GM18526 (cell line): ENCODE data around the gene CDH13.

Source experiments
- POLR2A ChIP-seq: IDR thresholded peaks from 3 replicates; pipeline ENCODE4 v1.6.1; 2011; ENCODE audit not compliant: insufficient read length; ENCODE audit errors: extremely low read depth

Gene CDH13

DNA sequence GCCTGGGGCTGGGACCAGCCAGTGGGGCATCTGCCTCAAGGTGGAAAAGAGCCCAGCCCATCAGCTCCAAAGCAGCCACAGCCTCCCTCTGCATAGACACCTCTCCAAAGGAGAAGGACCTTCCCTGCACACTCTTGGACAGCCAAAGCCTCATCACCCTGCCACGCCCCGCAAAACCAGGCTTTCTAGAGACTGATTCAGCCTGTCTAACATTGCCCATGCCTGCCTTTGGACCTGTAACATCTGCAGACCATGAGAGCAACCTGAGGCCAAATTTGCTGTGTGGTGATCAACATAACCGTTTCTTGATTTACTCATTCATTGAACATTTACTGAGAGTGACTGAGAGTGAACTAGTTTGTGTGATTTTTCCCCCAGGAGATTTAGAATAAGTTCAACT, 961.3 kb downstream of the CDH13 start:
- TF ChIP-seq POLR2A: no peak

DNA sequence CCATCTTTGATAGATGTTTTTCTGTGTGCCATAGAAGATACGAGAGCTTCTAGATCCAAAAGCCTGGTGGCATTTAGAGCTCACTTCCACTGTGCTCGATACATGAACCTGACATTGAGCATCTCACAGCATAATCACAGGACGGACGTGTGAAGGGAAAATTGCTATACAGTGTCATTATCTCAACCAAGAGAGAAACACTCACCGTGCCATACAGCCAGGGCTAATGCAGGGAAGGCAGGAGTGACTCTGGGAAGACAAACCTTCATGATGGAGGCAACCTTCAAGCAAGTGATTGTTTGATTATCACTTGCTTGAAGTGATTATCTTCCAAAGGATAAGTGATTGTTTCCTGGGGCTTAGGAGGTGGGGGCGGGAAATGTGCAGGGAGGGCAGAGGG, 962.8 kb downstream of the CDH13 start:
- TF ChIP-seq POLR2A: no peak

DNA sequence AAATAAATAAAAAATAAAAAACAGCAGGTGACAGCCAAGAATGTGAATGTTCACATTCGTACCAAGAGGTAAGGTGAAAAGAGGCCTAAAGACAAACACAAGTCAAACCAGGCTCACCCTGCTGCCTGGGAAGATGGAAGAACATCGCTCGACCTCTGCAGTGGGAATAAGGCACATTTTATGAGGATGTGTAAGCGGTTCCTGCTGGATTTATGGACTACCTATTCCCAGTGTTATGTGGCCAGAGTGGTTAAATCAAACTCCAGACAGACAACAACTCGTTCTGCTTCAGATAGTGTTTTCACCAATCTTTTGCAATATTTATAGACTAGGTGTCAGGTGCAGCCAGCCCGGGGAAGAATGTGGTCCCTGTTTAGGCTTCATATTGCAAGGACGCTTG, 966.0 kb downstream of the CDH13 start:
- TF ChIP-seq POLR2A: no peak

DNA sequence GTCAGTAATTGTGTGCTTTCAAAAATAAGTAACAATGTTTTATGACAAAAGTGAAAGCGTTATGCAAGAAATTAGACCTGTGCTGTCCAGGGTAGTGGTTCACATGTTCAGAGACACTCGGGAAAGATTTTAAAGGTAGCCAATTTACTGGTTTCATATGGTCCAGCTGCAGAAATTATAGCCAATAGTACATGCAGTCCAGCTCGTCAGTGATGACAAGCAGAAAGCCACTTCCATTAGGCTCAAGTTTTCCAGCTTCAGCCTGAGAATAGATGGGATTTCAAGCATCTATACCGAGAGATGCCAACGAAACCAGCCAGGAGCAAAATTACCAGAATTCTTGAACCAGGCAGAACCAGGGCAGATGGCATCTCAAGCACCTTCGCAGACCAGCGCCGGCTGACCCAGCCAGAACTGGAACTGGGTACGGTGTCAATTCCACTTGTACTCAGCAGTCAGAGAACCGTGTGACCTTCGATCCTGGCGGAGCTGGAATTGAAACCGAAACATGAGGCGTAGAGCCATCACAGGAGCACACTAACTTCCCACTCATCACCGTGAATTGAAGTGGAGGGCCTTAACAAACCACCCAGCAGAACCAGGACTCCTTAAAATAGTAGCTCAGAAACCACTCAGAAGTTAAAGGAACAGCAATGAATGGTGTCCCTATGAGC, 973.2 kb downstream of the CDH13 start:
- TF ChIP-seq POLR2A: no peak

DNA sequence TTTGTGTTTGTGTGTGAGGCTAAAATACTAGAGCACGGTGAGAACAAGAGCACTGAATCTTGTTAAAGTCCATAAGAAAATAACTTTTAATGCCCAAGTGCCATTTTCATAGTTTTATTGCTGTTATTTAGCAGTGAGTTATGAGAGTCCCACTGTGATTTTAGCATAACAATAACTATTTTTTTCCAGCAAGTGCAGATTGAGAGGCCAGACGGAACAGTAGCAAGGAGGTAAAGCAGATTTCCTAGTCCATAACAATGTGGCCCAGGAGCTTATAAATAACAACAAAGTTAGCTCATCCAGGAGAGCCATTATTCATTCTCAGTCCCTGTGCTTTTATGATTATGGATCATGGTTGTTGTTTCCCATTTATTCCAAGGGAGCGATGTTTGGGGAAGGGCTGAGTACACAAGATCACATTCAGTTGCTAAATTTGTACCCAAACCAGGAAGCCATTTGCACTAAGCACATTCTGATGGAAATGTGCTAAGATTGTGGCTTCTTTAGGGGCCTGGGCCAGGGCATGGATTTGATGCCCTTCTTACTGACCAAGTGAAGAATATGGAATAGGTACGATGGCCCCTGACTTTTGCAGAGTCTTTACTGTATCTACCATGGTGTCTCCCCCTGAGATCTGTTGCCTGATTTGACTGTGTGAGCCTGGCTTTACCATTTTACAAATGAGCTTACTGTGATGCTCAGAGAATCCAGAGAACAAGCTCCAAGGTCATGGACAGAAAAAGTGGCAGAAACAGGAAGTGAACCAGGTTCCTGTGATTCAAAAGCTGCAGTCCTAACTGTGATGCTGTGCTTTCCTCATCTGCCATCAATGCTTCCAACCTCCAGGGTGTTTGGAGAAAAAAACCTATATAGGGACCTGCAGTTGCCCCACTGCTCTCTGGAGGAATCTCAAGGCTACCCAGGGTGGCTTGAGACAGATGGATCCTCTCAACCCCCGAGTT, 976.3 kb downstream of the CDH13 start:
- no peak for TF ChIP-seq POLR2A

DNA sequence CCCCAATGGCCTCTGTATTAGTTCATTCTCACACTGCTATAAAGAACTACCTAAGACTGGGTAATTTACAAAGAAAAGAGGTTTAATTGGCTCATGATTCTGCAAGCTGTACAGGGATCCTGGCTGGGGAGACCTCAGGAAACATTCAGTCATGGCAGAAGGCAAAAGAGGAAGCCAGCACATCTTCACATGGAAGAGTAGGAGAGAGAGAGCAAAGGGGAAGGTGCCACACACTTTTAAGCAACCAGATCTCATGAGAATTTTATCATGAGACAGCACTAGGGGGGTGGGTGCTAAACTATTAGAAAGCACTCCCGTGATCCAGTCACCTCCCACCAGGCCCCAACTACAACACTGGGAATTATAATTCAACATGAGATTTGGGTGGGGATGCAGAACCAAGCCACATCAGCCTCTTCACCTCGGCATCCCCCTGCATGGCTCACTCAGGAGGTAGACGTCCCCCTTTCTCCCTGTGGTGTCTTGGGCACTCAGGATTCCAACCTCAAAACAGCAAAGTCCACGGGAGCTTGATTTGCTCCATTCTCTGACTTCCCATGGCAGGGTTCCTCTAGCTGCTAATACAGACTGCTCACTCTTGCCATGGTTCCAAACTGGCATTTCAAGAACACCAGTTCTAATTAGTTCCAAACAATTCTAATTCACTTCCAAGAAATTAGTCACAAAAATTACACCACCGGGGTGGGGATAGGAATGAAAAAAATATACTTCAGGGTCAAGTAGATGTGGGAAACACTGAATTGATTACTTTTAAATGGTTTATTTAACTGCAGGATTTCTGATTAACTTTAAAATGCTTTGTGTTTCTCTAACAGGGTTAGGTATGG, 977.2 kb downstream of the CDH13 start:
- no peak for TF ChIP-seq POLR2A

DNA sequence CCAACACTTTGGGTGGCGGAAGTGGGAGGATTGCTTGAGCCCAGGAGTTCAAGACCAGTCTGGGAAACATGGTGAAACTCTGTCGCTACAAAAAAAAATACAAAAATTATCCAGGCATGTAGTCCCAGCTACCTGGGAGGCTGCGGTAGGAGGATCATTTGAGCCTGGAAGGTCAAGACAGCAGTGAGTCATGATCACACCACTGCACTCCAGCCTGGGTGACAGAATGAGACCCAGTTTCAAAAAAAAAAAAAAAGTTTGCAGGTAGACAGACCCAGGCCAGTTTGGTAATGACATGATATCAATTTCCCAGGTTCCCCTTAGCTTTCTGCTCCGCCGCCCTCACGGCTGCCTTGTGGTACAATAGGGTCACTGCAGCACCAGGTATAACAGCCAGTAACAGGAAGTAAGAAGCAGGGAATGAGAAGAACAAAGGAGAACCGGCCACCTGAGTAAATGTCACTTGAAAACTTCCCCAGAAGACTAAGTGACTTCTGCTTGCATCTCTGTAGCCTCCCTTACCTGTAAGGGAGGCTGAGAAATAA, 979.8 kb downstream of the CDH13 start:
- no peak for TF ChIP-seq POLR2A

DNA sequence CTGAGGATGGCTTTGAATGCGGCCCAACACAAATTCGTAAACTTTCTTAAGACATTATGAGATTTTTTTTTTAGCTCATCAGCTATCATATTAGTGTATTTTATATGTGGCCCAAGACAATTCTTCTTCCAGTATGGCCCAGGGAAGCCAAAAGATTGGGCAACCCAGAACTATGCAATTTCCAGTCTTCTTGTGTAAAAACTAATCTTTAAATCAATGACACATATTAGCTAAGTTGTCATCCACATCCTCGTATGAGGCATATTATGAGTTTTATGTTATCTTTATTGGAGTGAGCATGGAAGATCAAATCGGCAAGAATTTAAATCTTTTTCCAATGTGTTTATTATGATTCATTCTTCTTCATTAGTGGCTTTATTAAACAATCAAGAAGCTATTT, 982.4 kb downstream of the CDH13 start:
- no peak for TF ChIP-seq POLR2A

DNA sequence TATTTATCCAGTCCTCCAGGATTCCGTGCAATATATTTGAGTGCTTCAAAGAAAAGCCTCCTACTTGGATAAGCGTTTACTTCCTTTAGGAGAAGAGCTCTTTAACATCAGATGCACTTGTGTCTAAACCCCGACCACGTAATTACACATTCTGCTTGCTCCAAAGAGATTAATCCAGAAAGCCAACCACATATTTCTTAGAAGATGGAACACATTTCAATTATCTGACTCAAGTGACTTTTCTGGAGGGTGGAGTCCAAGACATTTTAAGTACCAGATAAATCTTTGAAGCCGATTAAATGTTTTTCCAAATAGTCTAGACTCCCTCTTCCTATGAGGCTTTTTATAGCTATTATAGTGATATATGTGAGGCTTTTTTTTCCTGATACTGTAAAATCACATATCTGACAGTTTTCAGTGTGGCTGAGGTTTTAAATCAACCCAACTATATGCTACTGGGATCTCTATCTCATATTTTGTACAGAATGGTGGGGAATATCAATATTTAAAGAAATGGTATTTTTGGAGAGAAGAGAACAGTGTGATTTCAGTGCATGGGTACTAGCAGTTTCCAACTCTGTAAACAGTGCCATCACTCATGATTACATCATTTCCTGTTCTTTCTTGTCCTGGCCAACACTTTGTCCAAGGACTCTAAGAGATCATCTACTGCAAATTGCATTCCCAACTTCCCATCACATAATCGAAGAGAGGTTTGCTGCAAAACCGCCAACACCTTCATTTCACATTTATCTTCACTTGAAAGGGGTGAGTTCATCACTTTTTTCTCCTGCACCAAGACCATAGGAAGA, 988.6 kb downstream of the CDH13 start:
- TF ChIP-seq POLR2A: no peak

DNA sequence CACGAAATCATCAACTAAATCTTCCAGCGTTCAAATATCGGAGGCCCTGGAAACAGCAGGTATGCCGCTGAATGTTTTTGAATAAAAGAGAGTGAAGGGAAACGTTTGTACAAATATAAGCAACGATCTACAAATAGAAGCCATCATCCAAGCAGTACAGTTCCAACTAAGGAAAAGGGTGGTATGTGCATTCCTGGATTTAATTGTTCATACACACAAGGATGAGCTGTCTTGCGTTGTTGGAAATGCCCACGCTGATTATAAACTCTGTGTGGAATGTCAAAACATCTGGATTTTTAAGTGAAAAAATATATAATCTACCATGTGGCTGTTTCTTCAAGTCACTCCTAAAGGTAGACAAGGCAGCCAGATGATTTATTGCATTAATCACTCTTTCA, 989.2 kb downstream of the CDH13 start:
- no peak for TF ChIP-seq POLR2A

DNA sequence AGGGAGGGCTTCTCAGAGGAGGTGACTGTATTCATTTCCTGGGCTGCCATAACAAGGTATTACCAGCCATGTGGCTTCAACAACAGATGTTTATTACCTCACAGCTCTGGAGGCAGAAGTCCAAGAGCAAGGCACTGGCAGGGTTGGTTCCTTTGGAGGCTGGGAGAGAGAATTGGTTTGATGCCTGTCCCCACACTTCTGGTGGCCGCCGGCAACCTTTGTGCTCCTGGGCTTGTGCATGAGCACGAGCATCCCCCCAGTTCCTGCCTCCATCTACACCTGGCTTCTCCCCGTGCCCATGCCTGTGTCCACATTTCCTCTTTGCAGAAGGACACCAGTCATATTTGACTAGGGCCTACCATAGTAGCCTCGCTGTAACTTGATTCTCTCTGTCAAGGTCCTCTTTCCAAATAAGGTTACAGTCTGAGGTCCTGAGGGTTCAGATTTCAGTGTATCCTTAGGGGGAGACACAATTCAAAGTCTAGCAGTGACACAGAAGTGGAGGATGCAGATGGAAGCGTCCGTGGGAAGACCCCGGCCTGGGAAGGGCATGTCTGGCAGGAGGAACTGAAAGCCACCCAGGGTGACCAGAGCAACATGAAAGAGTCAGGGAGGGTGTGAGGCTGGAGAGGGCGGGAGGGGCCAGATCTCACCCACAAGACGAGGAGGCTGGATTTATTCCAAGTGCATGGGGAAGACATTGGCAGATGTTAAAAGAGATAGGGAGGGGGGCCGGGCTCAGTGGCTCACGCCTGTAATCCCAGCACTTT, 992.8 kb downstream of the CDH13 start:
- no peak for TF ChIP-seq POLR2A

DNA sequence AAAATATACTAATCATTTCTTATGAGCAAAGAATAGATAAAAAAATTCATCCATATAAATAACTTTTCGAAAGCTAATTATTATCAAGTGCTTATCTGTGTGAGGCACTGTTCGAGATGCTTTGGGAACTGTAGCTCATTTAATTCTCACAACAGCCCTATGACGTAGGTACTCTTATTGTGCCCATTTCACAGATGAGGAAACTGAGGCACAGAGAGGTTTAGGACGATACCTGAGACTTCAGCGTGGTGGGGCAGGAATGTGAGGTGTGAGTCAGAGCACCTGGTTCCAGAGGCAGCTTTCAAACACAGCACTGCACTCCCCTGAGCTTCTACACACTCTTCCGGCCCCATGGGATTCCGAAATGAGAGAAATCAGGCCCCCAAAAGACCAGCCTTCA, 995.2 kb downstream of the CDH13 start:
- no peak for TF ChIP-seq POLR2A

DNA sequence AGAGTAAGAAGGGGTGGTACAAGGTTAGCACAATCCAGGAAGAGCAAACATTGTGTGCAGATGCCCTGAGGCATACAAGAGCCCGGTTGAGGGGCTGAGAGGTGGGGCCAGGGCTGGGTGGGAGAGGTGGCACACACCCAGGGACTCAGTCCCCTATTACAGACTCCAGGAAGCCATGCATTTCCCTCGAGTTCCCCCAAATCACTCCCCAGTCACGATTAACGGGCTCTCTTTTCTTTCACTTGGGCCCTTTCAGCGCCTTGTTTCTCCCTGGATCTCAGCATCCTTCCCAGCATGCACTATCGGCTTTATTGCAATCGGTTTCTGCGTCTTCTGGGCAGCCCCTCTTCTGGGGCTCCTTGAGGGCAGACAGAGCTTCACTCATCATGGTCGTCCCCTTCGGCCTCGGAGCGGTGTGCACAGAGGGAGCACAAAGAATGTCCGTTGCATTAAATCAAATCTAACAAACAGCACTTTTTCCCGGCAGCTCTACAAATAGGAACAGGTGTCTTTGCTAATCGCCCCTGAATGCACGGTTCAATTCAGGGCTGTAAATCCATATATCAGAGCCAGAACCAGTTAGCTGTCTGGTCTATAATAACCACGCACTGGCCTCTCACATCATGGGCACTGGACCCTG, 996.4 kb downstream of the CDH13 start:
- no peak for TF ChIP-seq POLR2A
